A549 (cell line): Measurements from ENCODE around the gene CCDC187.

Experiments used
- NR3C1 ChIP-seq: fragments of >200 bp; sonication (Bioruptor Twin); formaldehyde crosslinking; IDR thresholded peaks from 3 replicates; pipeline ENCODE4 v1.6.1; 2017
- POLR2AphosphoS2 ChIP-seq: conservative IDR thresholded peaks from 2 replicates; pipeline ENCODE4 v1.6.1; 2012; ENCODE audit warnings: low read length, improper control_type of control experiment, inconsistent platforms

GRCh38 chr9:136351252-136351800, 47.4 kb upstream of the CCDC187 start:
- TF ChIP-seq NR3C1 (no peak), POLR2AphosphoS2 (no peak)
